HG03378 (cell line): ENCODE measurements around the gene RARB.

Experiments used
- ATAC-seq: cut with Tn5 transposase; IDR thresholded peaks from one replicate; pipeline ENCODE4 v1.9.1; 2021; ENCODE audit warnings: mild to moderate bottlenecking, moderate library complexity; ENCODE audit not compliant: unreplicated experiment

Gene RARB

GRCh38 chr3:25547103-25547502 is 119.0 kb downstream of the RARB start:
- no peak for ATAC-seq

- ATAC-seq: no peak
Measured at GRCh38 chr3:25547943-25548674, 120.0 kb downstream of the RARB start.

DNA sequence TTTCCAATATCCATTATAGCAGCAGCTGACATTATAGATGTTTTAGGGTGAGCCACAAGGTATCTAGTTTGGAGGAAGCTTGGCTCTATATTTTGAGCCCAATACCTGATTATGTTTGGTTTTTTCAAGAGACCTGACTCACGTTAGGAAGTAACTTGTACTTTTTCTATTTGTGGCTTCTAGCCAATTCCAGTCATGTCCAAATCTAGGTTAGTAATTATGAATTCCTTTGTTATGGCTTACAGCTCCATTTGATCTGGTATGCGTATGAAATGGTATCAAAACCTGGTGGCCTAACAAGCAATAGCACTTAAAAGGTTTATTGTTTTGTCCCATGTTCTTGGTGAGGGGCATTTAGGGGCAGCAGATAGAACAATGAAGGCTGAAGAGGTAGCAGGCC is 120.8 kb downstream of the RARB start:
- no peak for ATAC-seq

DNA sequence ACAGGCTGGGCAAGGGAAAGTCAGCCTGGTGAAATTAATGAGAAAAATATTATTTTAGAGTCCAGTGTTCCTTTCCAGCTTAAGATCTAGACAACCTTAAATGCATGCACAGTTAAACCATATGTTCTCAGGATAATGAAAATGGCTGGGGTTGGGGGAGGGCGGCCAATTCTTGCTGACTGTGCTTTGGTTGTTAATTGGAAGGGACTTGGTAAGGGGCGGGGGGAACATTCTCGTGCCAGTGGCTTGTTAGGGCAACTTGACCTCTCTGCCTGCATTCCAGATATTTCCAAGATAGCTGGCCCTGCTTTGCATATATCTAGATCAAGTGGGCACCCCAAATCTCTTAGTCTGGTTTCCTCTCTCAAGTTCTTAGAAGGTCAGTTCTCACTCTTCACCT is 124.2 kb downstream of the RARB start:
- ATAC-seq: no peak

- ATAC-seq: no peak
Measured at GRCh38 chr3:25554376-25554775, 126.3 kb downstream of the RARB start.

DNA sequence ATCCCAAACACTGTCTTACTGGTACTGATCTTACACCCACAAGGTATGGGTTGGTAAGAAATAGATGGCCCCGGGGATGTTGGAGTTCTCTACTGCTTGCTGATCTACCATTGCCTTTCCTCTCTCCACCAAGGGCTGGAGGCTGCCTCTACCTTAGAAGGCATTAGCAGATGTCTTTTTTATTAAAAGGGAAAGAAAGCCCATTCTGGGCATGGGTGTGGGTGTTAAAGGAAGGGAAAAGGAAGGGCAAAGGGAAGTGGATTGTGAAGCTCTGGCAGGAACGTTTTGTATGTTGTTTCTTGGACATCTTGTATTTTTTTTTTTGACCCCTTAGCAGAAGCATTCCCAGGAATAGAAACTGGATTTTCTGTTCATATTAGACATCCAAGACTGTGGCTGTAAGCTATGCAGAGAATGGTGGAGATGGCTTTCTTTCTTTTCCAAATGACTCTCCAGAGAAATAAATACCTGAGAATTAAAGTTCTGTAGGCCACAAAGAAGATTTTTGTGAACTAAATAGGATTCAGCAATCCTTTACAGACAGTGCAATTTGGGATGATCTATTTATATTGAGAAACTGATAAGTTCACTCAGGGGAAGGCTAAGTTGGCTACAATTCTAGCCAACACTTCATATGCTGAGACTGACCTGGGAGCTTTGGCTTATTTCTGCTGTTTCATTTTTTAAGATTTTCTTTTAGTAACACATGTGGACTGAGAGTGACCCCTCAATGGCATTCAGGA is 127.8 kb downstream of the RARB start:
- no peak for ATAC-seq

DNA sequence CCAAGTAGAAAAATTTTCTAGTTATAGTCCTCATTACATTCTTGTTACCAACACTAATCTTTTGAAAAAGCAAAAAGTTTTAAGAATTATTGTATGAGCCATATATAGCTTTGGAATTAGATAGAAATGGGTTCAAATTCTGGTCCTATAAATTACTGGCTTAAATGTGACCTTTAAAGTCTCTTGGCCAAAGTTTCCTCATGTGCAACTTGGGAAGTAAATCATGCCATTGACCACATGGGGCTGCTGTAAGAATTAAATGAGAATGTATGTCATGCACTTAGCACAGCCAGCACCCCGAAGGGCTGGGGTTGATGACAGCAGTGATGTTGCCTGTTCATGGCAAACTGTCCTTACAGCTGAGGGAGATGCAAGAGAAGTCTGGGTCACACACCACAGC is 128.4 kb downstream of the RARB start:
- ATAC-seq: no peak

DNA sequence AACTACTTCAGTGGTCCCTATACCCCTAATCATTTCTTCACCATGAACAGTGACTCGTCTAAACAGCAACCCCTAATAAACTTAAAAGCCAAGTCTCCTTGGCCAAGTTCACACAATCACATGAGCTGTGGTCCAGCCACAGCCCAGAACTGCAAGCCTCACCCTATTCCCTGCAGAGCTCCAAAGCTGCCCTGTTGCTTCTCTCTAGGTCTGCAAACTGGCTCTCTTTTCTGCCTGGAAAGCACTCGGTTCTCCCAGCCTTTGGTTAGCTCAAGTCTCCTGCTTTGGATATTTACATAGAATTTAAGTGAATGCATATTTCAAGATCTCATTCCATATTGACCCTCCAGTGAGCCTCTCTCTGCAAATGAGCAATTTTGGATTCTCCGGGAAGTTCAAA is 129.6 kb downstream of the RARB start:
- ATAC-seq: no peak

DNA sequence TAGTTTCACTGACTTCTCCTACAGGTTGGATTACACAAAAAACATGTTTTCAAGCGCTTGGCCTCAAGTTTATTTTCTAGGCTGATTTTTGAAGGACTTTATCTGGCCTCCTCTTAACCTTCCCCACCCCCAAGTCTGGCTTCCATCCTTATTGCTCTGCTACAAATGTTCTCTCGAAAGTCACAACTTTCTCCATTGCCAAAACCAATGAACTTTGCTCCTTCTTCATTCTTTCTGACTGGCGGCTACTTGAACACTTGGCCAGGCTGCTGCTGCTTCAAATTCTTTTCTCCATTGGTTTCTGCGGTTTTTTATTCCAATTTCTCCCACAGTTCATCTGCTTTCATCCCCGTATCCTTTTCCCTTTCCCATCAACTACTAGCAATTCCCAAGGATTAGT is 130.1 kb downstream of the RARB start:
- ATAC-seq: no peak

DNA sequence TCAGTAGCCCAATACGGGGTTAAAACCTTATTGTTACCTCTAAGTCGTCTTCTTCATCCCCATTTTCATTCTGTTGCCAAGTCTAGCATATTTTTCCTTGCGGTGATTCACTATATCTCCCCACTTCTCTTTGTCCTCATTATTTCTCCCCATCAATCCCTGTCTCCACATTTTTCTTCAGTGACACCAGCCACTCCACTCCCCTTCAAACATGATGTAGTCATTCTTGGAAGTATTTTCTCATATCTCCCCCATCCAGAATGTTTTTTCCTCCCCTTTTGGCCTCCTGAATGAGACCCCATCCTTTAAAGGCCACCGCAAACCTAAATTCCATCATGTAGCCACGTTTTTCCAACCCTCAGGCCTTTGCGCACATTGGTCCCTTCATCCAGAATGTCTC is 130.7 kb downstream of the RARB start:
- no peak for ATAC-seq

DNA sequence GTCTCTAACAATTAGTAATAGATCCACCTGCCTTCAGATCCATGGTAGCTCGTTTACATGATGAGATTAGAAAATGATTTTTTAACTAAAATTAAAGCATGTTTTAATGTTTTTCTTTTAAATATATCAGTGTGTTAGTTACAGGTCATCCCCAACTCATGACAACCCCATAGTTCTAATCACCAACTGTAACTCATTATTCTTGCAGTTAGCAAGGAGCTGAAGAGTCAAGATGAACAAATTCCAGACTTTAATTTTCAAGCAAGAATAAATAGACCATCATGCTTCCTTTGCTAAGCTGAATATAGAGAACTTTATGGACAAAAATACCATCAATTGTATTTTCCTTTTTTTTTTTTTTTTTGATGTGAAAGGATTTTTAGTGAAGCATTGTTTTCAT is 135.5 kb downstream of the RARB start:
- ATAC-seq: no peak

DNA sequence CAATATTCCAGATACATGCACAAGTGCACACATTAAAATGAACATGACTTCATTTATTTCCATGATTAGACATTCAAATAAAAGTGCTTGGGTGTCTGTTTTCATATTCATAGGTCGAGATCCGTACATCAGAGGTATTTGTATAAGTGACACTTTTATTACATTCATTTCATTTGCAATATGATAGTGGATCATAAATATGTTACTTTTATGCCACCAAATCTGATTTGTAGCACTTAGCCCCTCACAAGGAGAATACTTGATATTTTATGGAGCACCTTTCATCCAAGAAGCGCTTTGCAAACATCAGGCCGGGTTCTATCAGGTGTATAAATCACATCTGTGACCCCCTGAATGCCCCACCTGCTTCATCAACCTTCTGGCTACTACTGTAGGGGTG is 136.0 kb downstream of the RARB start:
- ATAC-seq: no peak

GRCh38 chr3:25565807-25566206 is 137.7 kb downstream of the RARB start:
- no peak for ATAC-seq

GRCh38 chr3:25566358-25566920 is 138.4 kb downstream of the RARB start:
- no peak for ATAC-seq

DNA sequence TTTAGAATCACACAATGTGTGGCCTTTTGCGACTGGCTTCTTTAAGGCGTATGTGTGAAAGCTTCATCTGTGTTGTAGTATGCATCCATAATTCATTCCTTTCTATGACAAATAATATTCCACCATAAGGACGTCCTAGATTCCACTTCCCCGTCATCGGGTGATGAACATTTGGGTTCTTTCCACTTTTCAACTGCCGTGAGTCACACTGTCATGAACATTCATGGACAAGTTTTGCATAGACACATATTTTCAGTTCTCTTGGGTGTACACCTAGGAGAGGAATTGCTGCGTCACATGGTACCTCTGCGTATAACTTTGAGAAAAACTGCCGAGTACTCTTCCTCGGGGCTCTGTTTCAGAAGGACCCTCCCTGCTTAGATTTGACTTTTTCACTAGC is 139.3 kb downstream of the RARB start:
- ATAC-seq: no peak

GRCh38 chr3:25567806-25568524 is 139.9 kb downstream of the RARB start:
- ATAC-seq: no peak

DNA sequence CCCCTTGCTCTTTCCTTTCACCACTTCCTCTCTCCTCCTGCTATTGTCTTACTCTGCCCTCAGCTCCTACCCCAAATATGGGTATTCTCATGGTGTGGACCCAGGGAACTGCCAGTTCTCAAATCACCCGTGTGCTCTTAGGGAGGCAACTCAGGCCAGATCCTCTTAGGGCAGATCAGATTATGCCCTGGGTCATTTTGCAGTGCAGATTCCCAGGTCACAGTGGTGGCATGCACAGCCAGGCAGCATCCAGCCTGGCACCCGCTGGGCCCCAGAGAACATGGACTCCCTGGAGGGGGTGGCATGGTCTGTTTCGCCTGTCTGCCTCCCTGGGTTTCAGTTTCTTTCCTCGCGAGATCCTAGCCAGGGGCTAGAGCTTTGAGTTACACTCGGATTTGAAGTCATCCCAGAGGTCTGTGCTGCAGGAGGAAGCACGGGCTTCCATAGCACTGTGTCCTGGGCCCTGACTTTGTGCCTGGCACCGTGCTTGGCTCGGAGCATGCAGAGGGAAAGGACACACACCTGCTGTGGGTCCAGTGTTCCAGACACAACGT is 140.5 kb downstream of the RARB start:
- ATAC-seq: no peak

DNA sequence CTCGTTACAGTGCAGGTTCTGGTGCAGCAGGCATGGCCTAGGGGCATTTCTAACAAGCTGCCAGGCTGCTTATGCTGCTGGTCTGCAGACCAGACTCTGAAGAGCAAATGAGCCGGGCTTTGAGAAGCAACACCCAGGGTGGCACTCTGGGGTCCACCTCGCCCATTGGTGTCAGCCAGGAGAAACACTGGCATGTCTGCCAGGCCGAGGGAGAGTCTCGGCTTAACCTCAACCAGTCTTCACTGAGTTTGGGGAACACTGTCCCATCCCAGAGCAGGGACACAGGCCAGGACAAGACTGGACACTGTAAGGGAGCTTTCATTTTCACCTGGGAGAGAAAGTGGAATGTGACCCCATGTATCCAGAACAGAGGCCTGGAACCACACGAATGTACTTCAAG is 143.2 kb downstream of the RARB start:
- no peak for ATAC-seq

DNA sequence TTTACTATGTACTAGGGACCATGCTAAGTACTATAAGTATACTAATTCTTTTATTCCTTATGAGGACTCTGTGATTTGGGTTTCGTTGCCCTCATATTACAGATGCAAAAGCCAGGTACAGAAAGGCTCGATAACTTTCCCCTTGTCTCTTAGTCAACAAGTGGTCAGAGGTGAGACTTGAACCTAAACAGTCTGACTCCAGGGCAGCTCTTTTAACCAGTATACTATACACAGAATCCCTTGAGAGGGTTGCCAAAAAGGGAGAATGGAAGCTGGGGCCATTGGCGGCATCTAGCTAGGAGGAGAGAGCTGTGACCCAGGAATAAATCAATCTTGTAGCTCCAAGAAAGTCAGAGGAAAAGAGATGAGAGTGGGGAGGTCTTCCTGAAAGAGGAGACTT is 144.3 kb downstream of the RARB start:
- ATAC-seq: no peak

GRCh38 chr3:25572919-25573385 is 144.9 kb downstream of the RARB start:
- no peak for ATAC-seq
